Measurements from ENCODE around the gene RPL35A. TPM values are rescaled to one million over a fixed set of nuclear protein-coding genes. Genes with fewer than 3 reads are reported as not detected.

RPL35A gene
- total and polyA plus RNA-seq, 2 of the 8 experiments (the other 6 are each of a cell fraction or from before 2014, with no cell fraction given): 695 to 1,393 TPM

GRCh38 chr3:197953881-197954280, 3.9 kb downstream of the RPL35A start (continued):
- TF ChIP-seq SAP30 (IDR thresholded peaks at IDR 0.05; ENCODE audit: insufficient read depth, insufficient replicate concordance, low read length): no peak
- no peak for TF ChIP-seq CHD7 (IDR thresholded peaks at IDR 0.05; ENCODE audit: insufficient replicate concordance, low read length)
- no peak for TF ChIP-seq SIRT6 (IDR thresholded peaks at IDR 0.05; ENCODE audit: low read length)
- no peak for TF ChIP-seq FOSL1 (IDR thresholded peaks at IDR 0.05; ENCODE audit: insufficient read depth, low read depth, low read length)
- no peak for TF ChIP-seq RAD21 (IDR thresholded peaks at IDR 0.05 in 1 of 2, conservative IDR thresholded peaks at IDR 0.05 in 1 of 2; ENCODE audit: low read depth in 2 of 2, low read length in 2 of 2)
- TF ChIP-seq SP4 (IDR thresholded peaks at IDR 0.05; ENCODE audit: low read length): no peak
- no peak for TF ChIP-seq JUND (IDR thresholded peaks at IDR 0.05; ENCODE audit: low read length)
- no peak; the same call in 1 of the 2 replicates for TF ChIP-seq POLR2AphosphoS5 (IDR thresholded peaks at IDR 0.05; ENCODE audit: low read depth, low read length)
- TF ChIP-seq MAFK (IDR thresholded peaks at IDR 0.05; ENCODE audit: low read depth, low read length): no peak
